ENCODE measurements around the gene DLGAP4. TPM values are rescaled to one million over a fixed set of nuclear protein-coding genes. Genes with fewer than 3 reads are reported as not detected.

The DLGAP4 gene
- total and polyA plus RNA-seq, 2 of the 13 experiments (the other 11 are each of a cell fraction or from before 2014, with no cell fraction given) = 15.2 to 26.7 TPM

- TF ChIP-seq ARID4A (CRISPR knock-in tag; IDR thresholded peaks at IDR 0.05; ENCODE audit: borderline replicate concordance) = no peak
- no peak for TF ChIP-seq ZSCAN29 (CRISPR knock-in tag; conservative IDR thresholded peaks at IDR 0.05)
- no peak for TF ChIP-seq NBN (conservative IDR thresholded peaks at IDR 0.05)
- TF ChIP-seq MTF2 (CRISPR knock-in tag; IDR thresholded peaks at IDR 0.05; ENCODE audit: borderline replicate concordance) = no peak
- peak; percentile 68 for TF ChIP-seq NR2F6 (IDR thresholded peaks at IDR 0.05)
- peak; percentile 50; the same call in 1 of the 2 replicates for TF ChIP-seq NR2F6 (CRISPR knock-in tag; IDR thresholded peaks at IDR 0.05)
- no peak for TF ChIP-seq ZIK1 (CRISPR knock-in tag; IDR thresholded peaks at IDR 0.05; ENCODE audit: borderline replicate concordance, low read depth)
- TF ChIP-seq ZMYM3 (CRISPR knock-in tag; IDR thresholded peaks at IDR 0.05) = no peak
- TF ChIP-seq TBL1XR1 (IDR thresholded peaks at IDR 0.05; ENCODE audit: borderline replicate concordance, low read length, partially characterized antibody) = peak; percentile 35
- TF ChIP-seq HNRNPL (IDR thresholded peaks at IDR 0.05; ENCODE audit: low read depth, low read length) = no peak
- peak; percentile 17 for TF ChIP-seq HNF4G (IDR thresholded peaks at IDR 0.05; ENCODE audit: borderline replicate concordance, low read depth, low read length)
- no peak for TF ChIP-seq HNF4G (CRISPR knock-in tag; IDR thresholded peaks at IDR 0.05; ENCODE audit: borderline replicate concordance, low read depth)
- no peak for TF ChIP-seq HIC2 (CRISPR knock-in tag; IDR thresholded peaks at IDR 0.05; ENCODE audit: low read depth)
- TF ChIP-seq ZNF281 (CRISPR knock-in tag; IDR thresholded peaks at IDR 0.05; ENCODE audit: borderline replicate concordance) = no peak
- TF ChIP-seq NR2F1 (CRISPR knock-in tag; IDR thresholded peaks at IDR 0.05) = peak in 1 of 2 experiments; percentile 69; a peak in 2 of 4 replicates
- TF ChIP-seq IRF1 (CRISPR knock-in tag; IDR thresholded peaks at IDR 0.05; ENCODE audit: low read depth) = no peak
- no peak for TF ChIP-seq STAT5B (CRISPR knock-in tag; IDR thresholded peaks at IDR 0.05)
- no peak for TF ChIP-seq ZNF543 (CRISPR knock-in tag; IDR thresholded peaks at IDR 0.05)
- no peak for TF ChIP-seq NFATC3 (CRISPR knock-in tag; IDR thresholded peaks at IDR 0.05)
Observed at GRCh38 chr20:36390719-36391415, 84.7 kb downstream of the DLGAP4 start (continued).

Measured in HepG2 (cell line).